Glomerular visceral epithelial cell (primary cell): ENCODE data around the gene GOLPH3L.
A peak's percentile ranks its signal among the peaks of the same experiment; 100 is the strongest.
"Not testable (repeated sequence)": the region's sequence is repeated elsewhere in the genome, so short reads cannot be mapped to it uniquely, and the experiment has no call there.

Experiments used
- DNase-seq: peaks from one replicate; pipeline ENCODE4 v3.0.0-alpha.2; 2016; ENCODE audit errors: extremely low spot score

GOLPH3L gene

GRCh38 chr1:150615346-150616201 is 81.4 kb downstream of the GOLPH3L start:
- DNase-seq, result no peak

DNA sequence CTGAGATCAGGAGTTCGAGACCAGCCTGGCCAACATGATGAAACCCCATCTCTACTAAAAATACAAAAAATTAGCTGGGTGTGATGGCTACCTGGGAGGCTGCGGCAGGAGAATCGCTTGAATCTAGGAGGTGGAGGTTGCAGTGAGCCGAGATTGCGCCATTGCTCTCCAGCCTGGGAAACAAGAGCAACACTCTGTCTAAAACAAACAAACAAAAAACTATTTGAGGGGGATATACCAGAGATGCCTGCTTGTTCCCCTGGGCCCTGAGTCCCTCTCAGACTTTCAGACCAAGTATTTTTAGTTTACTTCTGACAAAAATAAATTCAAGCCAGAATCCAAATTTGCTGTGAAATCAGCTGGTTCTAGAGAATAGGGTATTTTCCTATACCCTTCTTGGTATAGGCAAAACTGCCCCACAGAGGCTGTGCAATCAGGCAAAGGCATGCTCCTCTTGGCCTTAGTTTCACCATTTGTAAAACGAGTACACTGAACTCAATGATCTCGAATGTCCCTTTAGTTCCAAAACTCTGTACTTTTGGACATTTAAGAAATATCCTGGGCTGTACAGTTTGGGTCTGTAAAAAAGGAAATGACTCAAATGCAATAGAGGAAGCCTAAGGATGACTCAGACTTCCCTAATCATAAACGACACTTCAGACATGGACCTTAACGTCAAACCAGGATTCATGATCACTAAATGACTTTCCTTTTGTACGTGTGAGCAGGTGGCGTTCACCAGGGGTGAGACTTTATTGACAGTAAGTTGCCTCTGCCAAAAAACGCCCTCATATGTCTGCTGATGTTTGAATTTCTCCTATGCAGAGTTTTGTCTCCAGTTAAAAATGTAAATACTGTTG is 83.7 kb downstream of the GOLPH3L start:
- peak; percentile 58 for DNase-seq

- no peak for DNase-seq
Measured at GRCh38 chr1:150612014-150612345, 85.0 kb downstream of the GOLPH3L start.

DNA sequence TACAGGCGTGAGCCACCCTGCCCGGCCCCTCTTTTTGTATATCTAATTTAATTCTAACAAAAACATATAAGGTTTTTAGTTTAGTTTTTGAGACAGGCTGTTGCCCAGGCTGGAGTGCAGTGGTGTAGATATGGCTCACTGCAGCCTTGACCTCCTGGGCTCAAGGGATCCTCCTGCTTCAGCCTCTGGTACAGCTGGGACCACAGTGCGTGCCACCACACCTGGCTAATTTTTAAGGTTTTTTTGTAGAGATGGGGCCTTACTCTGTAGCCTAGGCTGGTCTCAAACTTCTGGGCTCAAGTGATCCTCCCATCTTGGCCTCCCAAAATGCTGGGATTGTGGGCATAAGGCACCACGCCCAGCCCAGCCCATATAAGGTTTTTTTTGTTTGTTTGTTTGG is 86.4 kb downstream of the GOLPH3L start:
- no peak for DNase-seq

GRCh38 chr1:150609732-150610131 is 87.2 kb downstream of the GOLPH3L start:
- DNase-seq, result no peak

DNA sequence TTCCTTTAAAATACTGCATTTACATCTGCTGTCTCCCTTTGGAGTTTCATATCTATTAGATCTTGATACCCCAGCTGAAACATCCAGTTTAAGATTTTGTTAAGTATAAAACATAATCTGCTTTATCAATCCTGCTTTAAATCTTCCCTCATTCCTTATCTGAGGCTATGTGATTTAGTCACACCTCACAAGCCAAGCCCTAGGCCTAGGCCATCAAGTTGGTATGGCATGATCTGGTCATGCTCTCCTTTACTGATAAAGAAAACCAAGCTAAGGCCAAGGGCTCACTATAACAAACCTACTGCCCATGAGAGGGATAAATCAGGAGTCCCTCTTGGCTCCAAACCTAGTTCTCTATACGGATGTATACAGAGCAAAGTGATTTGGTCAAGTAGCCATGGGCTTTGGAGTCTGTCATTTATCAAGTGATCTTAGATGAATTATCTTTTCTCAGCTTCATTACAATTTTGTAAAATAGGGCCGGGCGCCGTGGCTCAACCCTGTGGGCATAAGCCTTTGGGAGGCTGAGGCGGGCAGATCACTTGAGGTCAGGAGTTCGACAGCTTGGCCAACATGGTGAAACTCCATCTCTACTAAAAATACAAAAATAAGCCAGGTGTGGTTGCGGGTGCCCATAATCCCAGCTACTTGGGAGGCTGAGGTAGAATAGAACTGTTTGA is 90.4 kb downstream of the GOLPH3L start:
- DNase-seq, result no peak

GRCh38 chr1:150605451-150605731 is 91.6 kb downstream of the GOLPH3L start:
- not testable (repeated sequence) for DNase-seq

GRCh38 chr1:150604226-150604588 is 92.7 kb downstream of the GOLPH3L start:
- DNase-seq, result no peak

DNA sequence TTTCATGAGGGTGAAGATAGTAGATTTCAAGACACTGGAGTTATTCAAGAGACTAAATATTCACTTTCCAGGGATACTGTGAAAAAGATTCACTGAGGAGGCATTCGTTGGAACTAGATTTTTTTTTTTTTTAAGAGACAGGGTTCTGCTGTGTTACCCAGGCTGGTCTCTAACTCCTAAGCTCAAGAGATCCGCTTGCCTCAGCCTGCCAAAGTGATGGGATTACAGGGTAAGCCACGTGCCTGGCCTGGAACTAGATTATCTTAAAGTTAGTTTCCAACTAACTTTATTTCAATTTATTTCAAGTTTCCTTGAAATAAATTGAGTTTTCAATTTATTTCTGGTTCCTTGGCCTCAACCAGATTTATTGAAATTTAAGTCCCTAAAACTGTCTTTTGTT is 93.2 kb downstream of the GOLPH3L start:
- no peak for DNase-seq

GRCh38 chr1:150602372-150602771 is 94.6 kb downstream of the GOLPH3L start:
- not testable (repeated sequence) for DNase-seq

GRCh38 chr1:150601540-150601939 is 95.4 kb downstream of the GOLPH3L start:
- DNase-seq, result no peak

GRCh38 chr1:150598346-150598745 is 98.6 kb downstream of the GOLPH3L start:
- DNase-seq, result not testable (repeated sequence)

DNA sequence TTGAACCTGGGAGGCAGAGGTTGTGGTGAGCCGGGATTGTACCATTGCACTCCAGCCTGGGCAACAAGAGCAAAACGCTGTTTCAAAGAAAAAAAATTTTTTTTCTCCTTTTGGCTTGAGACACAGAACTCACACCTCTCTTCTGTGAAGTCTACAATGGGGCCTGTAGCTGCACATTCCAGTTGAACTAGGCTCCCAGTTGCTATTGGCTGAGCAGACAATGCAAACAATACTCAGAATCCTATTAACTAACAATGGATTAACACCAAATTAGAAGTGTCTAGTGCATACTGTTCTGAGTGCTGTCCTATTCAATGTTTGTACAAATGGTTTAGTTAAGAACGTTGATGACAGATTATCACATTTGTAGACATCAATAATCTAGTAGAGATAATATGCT is 100.0 kb downstream of the GOLPH3L start:
- DNase-seq, result no peak
